WI38 (cell line): Measurements from ENCODE around the gene GNL1.
A peak's percentile ranks its signal among the peaks of the same experiment; 100 is the strongest.

Experiments
- H3K4me3 ChIP-seq: 2 replicates; pipeline ENCODE4 v1.5.1; 2011; ENCODE audit warnings: low read depth, mild to moderate bottlenecking, control low read depth, low read length
- TF ChIP-seq, protein P1 (sequence below): IDR thresholded peaks from 2 replicates; pipeline ENCODE4 v1.5.1; 2012; ENCODE audit warnings: low read depth, mild to moderate bottlenecking, control low read depth, low read length

The GNL1 gene

DNA sequence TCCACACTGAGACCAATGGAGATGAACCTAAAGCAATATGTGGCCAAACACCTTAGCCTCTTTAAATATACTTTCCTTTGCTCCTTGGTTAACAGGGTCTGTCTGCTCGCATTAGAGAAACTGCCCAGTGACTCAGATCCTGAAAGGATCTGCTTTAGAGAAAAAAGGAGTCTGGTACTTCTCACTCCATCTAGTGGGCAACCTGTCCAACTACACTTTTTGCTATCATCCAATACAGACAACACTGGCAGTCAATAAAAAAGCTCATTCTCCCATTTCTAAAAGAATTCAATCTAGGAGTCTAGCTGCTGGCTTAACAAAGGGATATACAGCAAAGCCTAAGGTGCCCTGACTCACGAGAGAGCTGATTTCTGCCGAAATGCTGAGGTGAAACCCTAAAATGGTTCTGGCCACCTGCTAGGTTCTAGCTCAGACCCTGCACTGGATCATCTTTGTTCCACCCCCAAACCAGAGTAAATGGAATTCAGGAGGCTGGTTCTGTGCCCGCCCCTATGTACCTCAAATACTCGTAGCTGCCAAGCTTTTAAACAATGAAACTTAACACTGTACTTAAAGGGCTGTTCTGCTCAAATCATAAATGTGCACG is 11.5 kb downstream of the GNL1 start:
- TF ChIP-seq, protein P1, sequence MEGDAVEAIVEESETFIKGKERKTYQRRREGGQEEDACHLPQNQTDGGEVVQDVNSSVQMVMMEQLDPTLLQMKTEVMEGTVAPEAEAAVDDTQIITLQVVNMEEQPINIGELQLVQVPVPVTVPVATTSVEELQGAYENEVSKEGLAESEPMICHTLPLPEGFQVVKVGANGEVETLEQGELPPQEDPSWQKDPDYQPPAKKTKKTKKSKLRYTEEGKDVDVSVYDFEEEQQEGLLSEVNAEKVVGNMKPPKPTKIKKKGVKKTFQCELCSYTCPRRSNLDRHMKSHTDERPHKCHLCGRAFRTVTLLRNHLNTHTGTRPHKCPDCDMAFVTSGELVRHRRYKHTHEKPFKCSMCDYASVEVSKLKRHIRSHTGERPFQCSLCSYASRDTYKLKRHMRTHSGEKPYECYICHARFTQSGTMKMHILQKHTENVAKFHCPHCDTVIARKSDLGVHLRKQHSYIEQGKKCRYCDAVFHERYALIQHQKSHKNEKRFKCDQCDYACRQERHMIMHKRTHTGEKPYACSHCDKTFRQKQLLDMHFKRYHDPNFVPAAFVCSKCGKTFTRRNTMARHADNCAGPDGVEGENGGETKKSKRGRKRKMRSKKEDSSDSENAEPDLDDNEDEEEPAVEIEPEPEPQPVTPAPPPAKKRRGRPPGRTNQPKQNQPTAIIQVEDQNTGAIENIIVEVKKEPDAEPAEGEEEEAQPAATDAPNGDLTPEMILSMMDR, result peak; percentile 63
- H3K4me3 ChIP-seq, result no peak overlapping the region

- TF ChIP-seq, protein P1, result no peak
- H3K4me3 ChIP-seq, result no peak overlapping the region
Observed at GRCh38 chr6:30543821-30544220, 12.5 kb downstream of the GNL1 start.

- H3K4me3 ChIP-seq, result no peak overlapping the region
- TF ChIP-seq, protein P1, result peak; percentile 14; the same call in 1 of the 2 replicates
Observed at GRCh38 chr6:30542915-30543314, 13.4 kb downstream of the GNL1 start.

GRCh38 chr6:30542404-30542725 is 13.9 kb downstream of the GNL1 start:
- TF ChIP-seq, protein P1, result no peak
- H3K4me3 ChIP-seq, result no peak overlapping the region

DNA sequence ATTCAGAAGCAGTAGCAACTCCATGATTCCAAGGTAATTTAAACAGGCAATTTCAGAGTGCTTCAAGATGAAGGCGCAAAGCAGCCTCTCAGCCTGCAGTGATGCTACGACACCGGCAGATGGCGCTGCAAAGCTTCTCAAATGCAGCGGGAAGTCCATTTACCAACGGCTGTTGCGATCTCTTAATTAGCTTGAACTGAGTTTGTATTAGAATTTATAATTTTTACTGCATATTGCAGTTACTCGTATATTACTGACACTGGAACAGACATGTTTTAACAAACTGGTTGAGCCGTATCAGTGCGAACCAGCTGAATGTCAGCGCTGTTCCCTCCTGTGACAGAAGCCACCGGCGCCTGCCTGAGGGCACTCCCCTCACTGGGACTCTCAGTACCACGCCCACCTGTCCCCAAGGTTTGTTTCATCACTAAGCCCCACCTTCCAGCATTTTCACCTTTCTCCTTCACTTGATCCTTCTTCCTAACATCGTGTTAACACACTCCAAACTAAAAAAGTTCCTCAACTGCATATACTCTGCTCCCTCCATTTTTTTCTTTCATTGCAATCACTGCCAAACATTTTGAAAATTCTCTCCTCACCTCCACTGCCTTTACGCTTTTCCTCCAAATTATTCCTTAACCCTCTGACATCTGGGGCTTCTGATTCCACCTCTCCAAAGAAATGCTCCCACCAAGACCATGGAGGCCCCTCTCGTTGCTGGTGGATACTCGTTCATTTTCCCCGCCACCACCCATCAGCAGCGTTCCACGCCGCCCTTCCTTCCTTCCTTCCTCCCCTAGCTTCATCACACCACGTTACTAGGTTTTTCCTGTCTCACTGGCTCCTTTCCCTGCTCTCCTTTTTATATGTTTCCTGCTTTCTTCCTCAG is 14.5 kb downstream of the GNL1 start:
- 0 out of 2 replicates have a peak overlapping the region, but pooled peaks have one; percentile 2 for H3K4me3 ChIP-seq
- TF ChIP-seq, protein P1, result peak; percentile 98

GRCh38 chr6:30537931-30538330 is 18.4 kb downstream of the GNL1 start:
- TF ChIP-seq, protein P1, result no peak
- H3K4me3 ChIP-seq, result no peak overlapping the region
